CD14-positive monocyte (primary cell): ENCODE results near the gene SLC4A5. TPM values are rescaled to one million over a fixed set of nuclear protein-coding genes. Genes with fewer than 3 reads are reported as not detected.
"Not testable (repeated sequence)": the region's sequence is repeated elsewhere in the genome, so short reads cannot be mapped to it uniquely, and the experiment has no call there.

Source experiments
- DNase-seq, 3 donors: peaks; one replicate each; pipeline ENCODE4 v3.0.0-alpha.2; 2011 to 2022
- H2AFZ ChIP-seq: 2 replicates; pipeline ENCODE4 v1.6.0; 2012; ENCODE audit warnings: mild to moderate bottlenecking, low read depth, low read length, inconsistent platforms; ENCODE audit not compliant: insufficient read depth, poor library complexity, severe bottlenecking
- H3K27ac ChIP-seq, 2 donors: 1 replicate in 1 of 2; 2 replicates in 1 of 2; pipeline ENCODE4 v1.5.1; 2012 to 2013; ENCODE audit warnings: low read length in 2 of 2, control low read depth in 1 of 2, inconsistent platforms in 1 of 2, low read depth in 1 of 2, mild to moderate bottlenecking in 1 of 2
- H3K27me3 ChIP-seq, 2 donors: one replicate each; pipeline versions ENCODE4 v1.6.0 to v1.6.1; 2011 to 2013; ENCODE audit warnings: low read length in 2 of 2; ENCODE audit not compliant: control insufficient read depth in 2 of 2, insufficient read depth in 2 of 2
- H3K36me3 ChIP-seq, 2 donors: replicated peaks in 1 of 2; 1 replicate in 1 of 2; 2 replicates in 1 of 2; pipeline versions ENCODE4 v1.5.1 to v1.6.1; 2012 to 2013; ENCODE audit warnings: low read length in 2 of 2, control low read depth in 1 of 2, inconsistent platforms in 1 of 2, mild to moderate bottlenecking in 1 of 2; ENCODE audit not compliant: insufficient read depth in 2 of 2, control insufficient read depth in 1 of 2
- H3K4me1 ChIP-seq, 2 donors: 1 replicate in 1 of 2; 2 replicates in 1 of 2; pipeline versions ENCODE4 v1.5.1 to v1.6.1; 2012 to 2013; ENCODE audit warnings: low read length in 2 of 2, control low read depth in 1 of 2, inconsistent platforms in 1 of 2, mild to moderate bottlenecking in 1 of 2, moderate library complexity in 1 of 2; ENCODE audit not compliant: insufficient read depth in 2 of 2, control insufficient read depth in 1 of 2
- H3K4me2 ChIP-seq: replicated peaks from 2 replicates; pipeline ENCODE3; 2012; ENCODE audit warnings: low read length, moderate library complexity, mild to moderate bottlenecking; ENCODE audit not compliant: poor library complexity, severe bottlenecking; ENCODE audit errors: extremely low read depth
- H3K4me3 ChIP-seq, 3 experiments: fragments of 200-600 bp in 1 of 3; sonication (generic) in 1 of 3; replicated peaks in 1 of 3; 1 replicate in 2 of 3; 2 replicates in 1 of 3; pipeline ENCODE4 v1.5.1; 2011 to 2013; ENCODE audit warnings: low read length in 3 of 3, mild to moderate bottlenecking in 3 of 3, control low read depth in 2 of 3, low read depth in 2 of 3, inconsistent platforms in 1 of 3, moderate library complexity in 1 of 3
- H3K79me2 ChIP-seq: 2 replicates; pipeline ENCODE4 v1.6.0; 2012; ENCODE audit warnings: mild to moderate bottlenecking, control low read depth, inconsistent platforms, low read length, moderate library complexity; ENCODE audit not compliant: insufficient read depth
- H3K9ac ChIP-seq: 2 replicates; pipeline ENCODE4 v1.6.0; 2017; ENCODE audit warnings: low read length, mild to moderate bottlenecking; ENCODE audit not compliant: insufficient read depth, poor library complexity, severe bottlenecking
- H3K9me3 ChIP-seq, 2 donors: replicated peaks in 1 of 2; 1 replicate in 1 of 2; 2 replicates in 1 of 2; pipeline versions ENCODE4 v1.5.1 to v1.6.1; 2012 to 2013; ENCODE audit warnings: low read length in 2 of 2, control low read depth in 1 of 2; ENCODE audit not compliant: control insufficient read depth in 1 of 2, insufficient read depth in 1 of 2
- H4K20me1 ChIP-seq: 2 replicates; pipeline ENCODE4 v1.6.0; 2012; ENCODE audit warnings: mild to moderate bottlenecking, low read length, control low read depth, moderate library complexity; ENCODE audit not compliant: insufficient read depth
- H3K27ac Mint-ChIP-seq, 7 donors: one replicate each; pipeline ENCODE4 v1.8.0; 2020; ENCODE audit warnings: mild to moderate bottlenecking in 7 of 7, mixed read lengths in 7 of 7, moderate library complexity in 6 of 7, inconsistent platforms in 2 of 7
- H3K27me3 Mint-ChIP-seq, 3 donors: one replicate each; pipeline ENCODE4 v1.8.0; 2021 to 2022; ENCODE audit warnings: low read depth in 3 of 3, mild to moderate bottlenecking in 3 of 3, mixed read lengths in 3 of 3, moderate library complexity in 3 of 3, inconsistent platforms in 1 of 3
- H3K36me3 Mint-ChIP-seq, 2 donors: one replicate each; pipeline ENCODE4 v1.8.0; 2020; ENCODE audit warnings: mixed read lengths in 2 of 2, inconsistent platforms in 1 of 2, mild to moderate bottlenecking in 1 of 2
- H3K4me1 Mint-ChIP-seq: one replicate; pipeline ENCODE4 v1.8.0; 2020; ENCODE audit warnings: mild to moderate bottlenecking, mixed read lengths
- H3K4me3 Mint-ChIP-seq, 2 donors: one replicate each; pipeline ENCODE4 v1.8.0; 2020; ENCODE audit warnings: mild to moderate bottlenecking in 2 of 2, mixed read lengths in 2 of 2, moderate library complexity in 1 of 2
- H3K9me3 Mint-ChIP-seq, 7 donors: one replicate each; pipeline ENCODE4 v1.8.0; 2020 to 2022; ENCODE audit warnings: mixed read lengths in 7 of 7, mild to moderate bottlenecking in 6 of 7, moderate library complexity in 6 of 7, inconsistent platforms in 2 of 7
- CTCF ChIP-seq: fragments of 200-600 bp; IDR thresholded peaks from one replicate; pipeline ENCODE4 v1.8.0; 2022; ENCODE audit warnings: antibody characterized with exemption, mild to moderate bottlenecking
- WGBS: methylation state at CpG from one replicate; pipeline ENCODE4 v1.1.5; 2013; ENCODE audit warnings: missing lambda C conversion rate; ENCODE audit not compliant: insufficient coverage; 5-methylcytosine and 5-hydroxymethylcytosine counted together
- intact Hi-C, 2 donors: fragments of 100-400 bp; cut with micrococcal nuclease; formaldehyde crosslinking; loops; one replicate each; pipeline versions ENCODE4 v1.15.0 to v1.15.1; 2023
- polyA plus RNA-seq, 3 donors: library from polyadenylated mRNA; depleted of rRNA in 1 of 3; unstranded in 2 of 3; stranded (reverse) in 1 of 3; fragments of 300-500 nt in 2 of 3; fragments of >200 nt in 1 of 3; fragmentation: Illumina TruSeq in 2 of 3; gene quantifications; 1 replicate in 2 of 3; 2 replicates in 1 of 3; pipeline ENCODE4 v1.2.3, GENCODE V29; 2012 to 2021

The SLC4A5 gene
- polyA plus RNA-seq, 3 donors, result 0.10 to 1.1 TPM; not detected in 1

- no peaks in the 10 kb centered on the region for H3K36me3 ChIP-seq
- Mint-ChIP-seq H3K27me3 (peaks cover 3 to 4% (median 3%) of the 10 kb centered on the region in 3 donors), H3K27ac (peak overlapping the region in 1 of 7 donors; percentile 15), H3K9me3 (peaks cover 0 to 1% (median 0%) of the 10 kb centered on the region in 7 donors), H3K4me1 (no peaks in the 10 kb centered on the region), H3K36me3 (no peaks in the 10 kb centered on the region), H3K4me3 (no peak overlapping the region)
- H3K79me2 ChIP-seq, result no peaks in the 10 kb centered on the region
- DNase-seq, result no peak
- intact Hi-C loops, result no loop called here
- no peak for TF ChIP-seq CTCF
- no peaks in the 10 kb centered on the region for H3K4me1 ChIP-seq
- H3K4me2 ChIP-seq, result no peak overlapping the region
- H2AFZ ChIP-seq, result no peak overlapping the region
- H3K27ac ChIP-seq, result no peak overlapping the region
- H3K9me3 ChIP-seq, result no peaks in the 10 kb centered on the region
- no peak overlapping the region for H3K9ac ChIP-seq
- H3K27me3 ChIP-seq, result no peaks in the 10 kb centered on the region
- no peaks in the 10 kb centered on the region for H4K20me1 ChIP-seq
- WGBS, result 80% methylated on average over 1 of the region's 8 CpGs
- H3K4me3 ChIP-seq, result no peak overlapping the region
Observed at GRCh38 chr2:74345272-74345943, 2.2 kb upstream of the SLC4A5 start.

- not testable (repeated sequence) for H2AFZ ChIP-seq, H3K27ac ChIP-seq, H3K4me3 Mint-ChIP-seq, H3K9me3 Mint-ChIP-seq, H3K36me3 Mint-ChIP-seq, H3K27ac Mint-ChIP-seq, H3K27me3 ChIP-seq, H3K4me1 Mint-ChIP-seq, H3K36me3 ChIP-seq, H3K79me2 ChIP-seq, H3K4me2 ChIP-seq, H3K9me3 ChIP-seq, H3K4me1 ChIP-seq, H3K27me3 Mint-ChIP-seq, DNase-seq, H4K20me1 ChIP-seq, H3K9ac ChIP-seq, H3K4me3 ChIP-seq
- intact Hi-C loops, result loop anchor here in 1 of 2 donors (10.0 kb wide), 1 partner anchor 511 kb away; the partner anchor contains the start of gene STAMBP
- WGBS, result no CpG with 5 or more reads among the region's 2 CpGs
Observed at GRCh38 chr2:74336227-74336626, 7.0 kb downstream of the SLC4A5 start.
